K562 (cell line): ENCODE measurements around the gene PIP5KL1. TPM values are rescaled to one million over a fixed set of nuclear protein-coding genes. Genes with fewer than 3 reads are reported as not detected.

Source experiments
- ATAC-seq: fragments of 200-7000 bp; cut with Tn5 transposase; 3 replicates; pipeline ENCODE4 v1.9.1; 2020; ENCODE audit warnings: moderate library complexity
- BruUV-seq: library from RNA; stranded (reverse); fragments of 400-500 nt; replicated peaks from 2 replicates; lab custom pipeline; 2021; lab: Mats Ljungman, UMichigan
- CTCF ChIA-PET: fragments of 300-600 bp; formaldehyde crosslinking; extraction: SDS; loops from one replicate; lab custom pipeline; 2021; ENCODE audit warnings: low intra/inter-chr PET ratio; lab: Yijun Ruan, JAX
- POLR2A ChIA-PET: fragments of 300-600, 350-650 bp; sonication (Branson Sonifier 250); formaldehyde crosslinking; extraction: SDS; loops from one replicate; lab custom pipeline; 2021; ENCODE audit warnings: antibody characterized with exemption, inconsistent platforms; lab: Yijun Ruan, JAX
- DNase-seq, 4 experiments: peaks; one replicate each; pipeline versions ENCODE4 v3.0.0 to v3.0.0-alpha.2; 2011 to 2018; ENCODE audit warnings: low spot score in 3 of 4, mixed read lengths in 3 of 4; ENCODE audit errors: extremely low read depth in 1 of 4
- FAIRE-seq: peaks from 2 replicates; lab custom pipeline; 2011; peaks lifted over from hg19 to GRCh38; lab: Jason Lieb, UNC
- H2AFZ ChIP-seq: 2 replicates; pipeline ENCODE4 v1.6.0; 2011; ENCODE audit warnings: low read depth, low read length, control low read depth, inconsistent platforms
- H3K27ac ChIP-seq: fragments of 200-600 bp; 3 replicates; pipeline ENCODE4 v1.8.0; 2011; ENCODE audit warnings: low read depth, mild to moderate bottlenecking, control low read depth, inconsistent platforms, low read length, moderate library complexity, mixed read lengths; ENCODE audit errors: extremely low read depth
- H3K27me3 ChIP-seq, 2 experiments: fragments of 300-600 bp in 1 of 2; 2 replicates in 1 of 2; 3 replicates in 1 of 2; pipeline versions ENCODE4 v1.6.0 to v1.8.0; 2011; ENCODE audit warnings: inconsistent platforms in 2 of 2, low read length in 2 of 2, mild to moderate bottlenecking in 1 of 2, mixed read lengths in 1 of 2, moderate library complexity in 1 of 2; ENCODE audit not compliant: control insufficient read depth in 2 of 2, insufficient read depth in 2 of 2
- H3K36me3 ChIP-seq: fragments of 300-600 bp; 3 replicates; pipeline ENCODE4 v1.8.0; 2011; ENCODE audit warnings: mild to moderate bottlenecking, low read length, inconsistent platforms; ENCODE audit not compliant: control insufficient read depth, insufficient read depth
- H3K4me1 ChIP-seq, 2 experiments: fragments of 200-600 bp in 1 of 2; replicated peaks in 1 of 2; 2 replicates in 1 of 2; 3 replicates in 1 of 2; pipeline versions ENCODE4 v1.5.1 to v1.8.0; 2011; ENCODE audit warnings: inconsistent platforms in 2 of 2, low read length in 2 of 2, mild to moderate bottlenecking in 1 of 2, mixed read lengths in 1 of 2, moderate library complexity in 1 of 2; ENCODE audit not compliant: control insufficient read depth in 2 of 2, insufficient read depth in 2 of 2
- H3K4me2 ChIP-seq: 2 replicates; pipeline ENCODE4 v1.6.1; 2011; ENCODE audit warnings: low read length, control low read depth, inconsistent platforms, mixed read lengths; ENCODE audit not compliant: insufficient read depth
- H3K4me3 ChIP-seq: fragments of 200-600 bp; sonication (generic), shearing (Covaris generic); 2 replicates; pipeline ENCODE4 v1.5.1; 2016; ENCODE audit warnings: control low read depth, inconsistent platforms
- H3K79me2 ChIP-seq: fragments of 200-600 bp; 3 replicates; pipeline ENCODE4 v1.8.0; 2011; ENCODE audit warnings: low read length, inconsistent platforms; ENCODE audit not compliant: control insufficient read depth, insufficient read depth
- H3K9ac ChIP-seq, 2 experiments: 2 replicates each; pipeline versions ENCODE4 v1.6.0 to v1.6.1; 2011; ENCODE audit warnings: low read depth in 2 of 2, low read length in 2 of 2, control low read depth in 1 of 2, inconsistent platforms in 1 of 2, mild to moderate bottlenecking in 1 of 2, mixed read lengths in 1 of 2; ENCODE audit not compliant: insufficient read depth in 1 of 2
- H3K9me1 ChIP-seq: one replicate; pipeline ENCODE4 v1.6.0; 2011; ENCODE audit warnings: inconsistent platforms, mild to moderate bottlenecking, low read length, moderate library complexity; ENCODE audit not compliant: control insufficient read depth, insufficient read depth
- H3K9me3 ChIP-seq: replicated peaks from 2 replicates; pipeline ENCODE4 v1.5.1; 2011; ENCODE audit warnings: low read depth, low read length, inconsistent platforms; ENCODE audit not compliant: control insufficient read depth, insufficient read depth
- H4K20me1 ChIP-seq: replicated peaks from 2 replicates; pipeline ENCODE4 v1.6.1; 2011; ENCODE audit warnings: low read length, inconsistent platforms, mixed read lengths; ENCODE audit not compliant: control insufficient read depth, insufficient read depth
- ATF3 ChIP-seq, 2 experiments: fragments of 450-650 bp in 1 of 2; sonication (generic) in 1 of 2; formaldehyde crosslinking in 1 of 2; IDR thresholded peaks in 1 of 2; conservative IDR thresholded peaks in 1 of 2; 2 replicates each; pipeline versions ENCODE4 v1.6.1 to v1.8.1; 2016 to 2023; ENCODE audit warnings: mild to moderate bottlenecking in 2 of 2, moderate library complexity in 2 of 2, inconsistent platforms in 1 of 2, missing genetic modification reagents in 1 of 2
- PPARD ChIP-seq: fragments of 250-450 bp; sonication (Bioruptor Pico); IDR thresholded peaks from 2 replicates; pipeline ENCODE4 v1.8.0; 2022; ENCODE audit warnings: inconsistent platforms, mild to moderate bottlenecking, moderate library complexity
- RNF2 ChIP-seq: sonication (generic); IDR thresholded peaks from 2 replicates; pipeline ENCODE4 v1.6.1; 2016
- ZBTB8A ChIP-seq: fragments of 450-650 bp; IDR thresholded peaks from 2 replicates; pipeline ENCODE4 v1.6.1; 2018; ENCODE audit warnings: mild to moderate bottlenecking, moderate library complexity; ENCODE audit not compliant: partially characterized antibody
- WGBS: fragments of 100-300 bp; shearing (Covaris generic); methylation state at CpG from one replicate; pipeline ENCODE4 v1.1.6; 2016; ENCODE audit warnings: low coverage, mixed read lengths; ENCODE audit not compliant: insufficient coverage; ENCODE audit errors: missing lambda C conversion rate; 5-methylcytosine and 5-hydroxymethylcytosine counted together
- in situ Hi-C: fragments of 300-500 bp; cut with MboI; formaldehyde crosslinking; loops from 4 replicates; pipeline ENCODE4 v1.15.0; 2018; ENCODE audit warnings: inconsistent platforms, mixed read lengths
- intact Hi-C: fragments of 100-400 bp; cut with micrococcal nuclease; formaldehyde crosslinking; loops from 2 replicates; pipeline ENCODE4 v1.14.2; 2022
- polyA plus RNA-seq, 8 experiments: library from polyadenylated mRNA; depleted of rRNA in 4 of 8; stranded (reverse) in 5 of 8; unstranded in 3 of 8; fragments of >200 nt; fragmentation: Nextera tagmentation in 2 of 8; fragmentation: Illumina TruSeq in 1 of 8; extraction: Ambion mirVana in 2 of 8; extraction: Trizol in 1 of 8; gene quantifications; 2 replicates each; pipeline versions ENCODE4 v1.2.1 to v1.2.3, GENCODE V29; 2011 to 2014; ENCODE audit warnings: inconsistent platforms in 1 of 8, missing spikeins in 1 of 8
- total RNA-seq, 7 experiments: library from RNA; depleted of rRNA in 6 of 7; stranded (reverse); fragments of >200 nt in 6 of 7; fragmentation: Illumina TruSeq in 2 of 7; extraction: Trizol in 2 of 7; gene quantifications; 2 replicates each; pipeline versions ENCODE4 v1.2.1 to v1.2.3, GENCODE V29; 2011 to 2021; ENCODE audit warnings: low replicate concordance in 1 of 7

Gene PIP5KL1
- total and polyA plus RNA-seq, 9 of the 15 experiments (the other 6 are each of a cell fraction or from before 2014, with no cell fraction given) = 0.18 to 4.8 (median 1.2) TPM

- no peak overlapping the region for H3K4me2 ChIP-seq
- 62% methylated on average over 8 of the region's 8 CpGs for WGBS
- peak; percentile 66 for TF ChIP-seq ATF3 (IDR thresholded peaks at IDR 0.05)
- no peak for TF ChIP-seq ATF3 (CRISPR knock-in tag; conservative IDR thresholded peaks at IDR 0.05)
- TF ChIP-seq PPARD (CRISPR knock-in tag) = no peak
- no peak for TF ChIP-seq ZBTB8A
- TF ChIP-seq RNF2 = no peak
- TF ChIP-seq, all 486 proteins: peak for 1
- Histone ChIP-seq H4K20me1 (no peaks in the 10 kb centered on the region), H3K9me1 (no peaks in the 10 kb centered on the region), H3K4me3 (no peak overlapping the region), H3K36me3 (no peaks in the 10 kb centered on the region), H3K27me3 (no peaks in the 10 kb centered on the region), H2AFZ (no peak overlapping the region), H3K4me1 (peaks cover 28 to 47% of the 10 kb centered on the region in 2 experiments), H3K9me3 (no peaks in the 10 kb centered on the region), H3K27ac (no peak overlapping the region), H3K9ac (no peak overlapping the region), H3K79me2 (no peaks in the 10 kb centered on the region)
- FAIRE-seq = no peak
- CTCF ChIA-PET = no interaction called here
- ATAC-seq = no peak
- BruUV-seq = no TSS peak
- in situ Hi-C loops (loop anchor here (10.0 to 25.0 kb wide), 2 partner anchors 709 to 986 kb away; no protein-coding TSS in a partner anchor), intact Hi-C loops (loop anchor here (5.0 kb wide), 1 partner anchor 331 kb away; no protein-coding TSS in a partner anchor)
- POLR2A ChIA-PET = interaction anchor here (0.9 kb wide), 1 partner anchor 148 kb away, joined by 3 read pairs; no protein-coding TSS in a partner anchor
- DNase-seq = no peak
Observed at GRCh38 chr9:127923771-127924170, 6.8 kb downstream of the PIP5KL1 start.
